Urothelium cell line (cell line): ENCODE measurements around the gene PAQR8.

Experiments used
- DNase-seq: peaks from one replicate; pipeline ENCODE4 v3.0.0; 2011; ENCODE audit warnings: low spot score, mixed read lengths
- FAIRE-seq: peaks from 2 replicates; lab custom pipeline; 2011; peaks lifted over from hg19 to GRCh38; lab: Jason Lieb, UNC

Gene PAQR8

GRCh38 chr6:52361945-52362442 is at the start of gene PAQR8:
Gene PAQR8, plus strand, starts transcription at chr6:52362151. Its CDS starts 41,063 bp downstream, at chr6:52403214.
- FAIRE-seq (peak; percentile 79), DNase-seq (peak; percentile 98)

GRCh38 chr6:52312461-52312860 is 49.5 kb upstream of the PAQR8 start:
- FAIRE-seq (no peak), DNase-seq (peak; percentile 22)

GRCh38 chr6:52314752-52315151 is 47.2 kb upstream of the PAQR8 start:
- FAIRE-seq (no peak), DNase-seq (no peak)

- FAIRE-seq, result no peak
- DNase-seq, result no peak
These were observed 44.7 kb upstream of the PAQR8 start for GRCh38 chr6:52317211-52317610.

- DNase-seq (peak; percentile 49), FAIRE-seq (no peak)
These were observed 43.9 kb upstream of the PAQR8 start for GRCh38 chr6:52317841-52318581.

GRCh38 chr6:52324189-52324588 is 37.8 kb upstream of the PAQR8 start:
- FAIRE-seq, result no peak

GRCh38 chr6:52325695-52326471 is 36.1 kb upstream of the PAQR8 start:
- no peak for DNase-seq
- no peak for FAIRE-seq

More at GRCh38 chr6:52324189-52324588, 37.8 kb upstream of the PAQR8 start:
- no peak for DNase-seq

- DNase-seq (no peak), FAIRE-seq (no peak)
These were observed 35.2 kb upstream of the PAQR8 start for GRCh38 chr6:52326540-52327364.

GRCh38 chr6:52328303-52328662 is 33.7 kb upstream of the PAQR8 start:
- no peak for FAIRE-seq
- DNase-seq, result no peak

GRCh38 chr6:52328729-52329128 is 33.2 kb upstream of the PAQR8 start:
- DNase-seq, result no peak
- no peak for FAIRE-seq

- FAIRE-seq (no peak), DNase-seq (no peak)
These were observed 31.5 kb upstream of the PAQR8 start for GRCh38 chr6:52330470-52330869.

GRCh38 chr6:52331793-52332457 is 30.0 kb upstream of the PAQR8 start:
- peak; percentile 68 for FAIRE-seq

GRCh38 chr6:52333840-52334200 is 28.1 kb upstream of the PAQR8 start:
- DNase-seq, result no peak
- no peak for FAIRE-seq

More at GRCh38 chr6:52331793-52332457, 30.0 kb upstream of the PAQR8 start:
- no peak for DNase-seq

GRCh38 chr6:52335576-52335975 is 26.4 kb upstream of the PAQR8 start:
- FAIRE-seq, result peak; percentile 13
- no peak for DNase-seq

- FAIRE-seq (no peak), DNase-seq (no peak)
These were observed 24.9 kb upstream of the PAQR8 start for GRCh38 chr6:52336919-52337561.

- no peak for DNase-seq
- FAIRE-seq, result no peak
These were observed 24.2 kb upstream of the PAQR8 start for GRCh38 chr6:52337633-52338290.

GRCh38 chr6:52340603-52340880 is 21.4 kb upstream of the PAQR8 start:
- DNase-seq (no peak), FAIRE-seq (no peak)

- FAIRE-seq (no peak), DNase-seq (no peak)
These were observed 20.2 kb upstream of the PAQR8 start for GRCh38 chr6:52341561-52342260.

GRCh38 chr6:52345311-52345710 is 16.6 kb upstream of the PAQR8 start:
- no peak for DNase-seq
- FAIRE-seq, result no peak
